ENCODE results near the gene ZNF668. TPM values are rescaled to one million over a fixed set of nuclear protein-coding genes. Genes with fewer than 3 reads are reported as not detected.
A peak's percentile ranks its signal among the peaks of the same experiment; 100 is the strongest.

Gene ZNF668
- total RNA-seq (2021; fragmentation: NEBNext Ultra II Directional; extraction: Animal tissue kit (Norgen Biotek cat#: 25700)) (13.6 and 14.0 TPM in 2 replicates), polyA plus RNA-seq (2011; rRNA removed) (14.3 and 18.8 TPM in 2 replicates), polyA minus RNA-seq (2011; rRNA and poly(A)+ RNA removed) (7.3 and 12.4 TPM in 2 replicates)
- 11.6 TPM for polyA plus RNA-seq (2011; cell fraction: cytosol; rRNA removed)
- polyA plus RNA-seq (2011; cell fraction: nucleus; rRNA removed) = 14.0 TPM
- 6.8 to 13.5 TPM (median 11.7 TPM) in 4 replicates for polyA plus RNA-seq (2012, experiment 1 of 2)
- polyA plus RNA-seq (2012, experiment 2 of 2) = 17.3 TPM
- 8.4 TPM for polyA plus RNA-seq (2013, experiment 1 of 2)
- 6.9 TPM for polyA plus RNA-seq (2013, experiment 2 of 2)
- polyA minus RNA-seq (2011; cell fraction: cytosol; rRNA and poly(A)+ RNA removed) = 14.5 TPM
- polyA minus RNA-seq (2011; cell fraction: nucleus; rRNA and poly(A)+ RNA removed) = 10.3 TPM
- long read RNA-seq, experiment 1, partial matches to known transcripts = 1 of 15 reads
- long read RNA-seq, experiment 1, other reads (novel, unspliced or antisense) = 13 of 15 reads
- long read RNA-seq, experiment 2, partial matches to known transcripts = 0 of 1 reads
- long read RNA-seq, experiment 2, other reads (novel, unspliced or antisense) = 1 of 1 reads

- Histone ChIP-seq H2BK15ac (ENCODE audit: low read length) (no peak within 1 kb of the TSS), H4K8ac (ENCODE audit: extremely low read depth, insufficient read depth, low read length) (peak within 1 kb of the TSS; percentile 99), H3K79me1 (ENCODE audit: low read depth, low read length) (peaks cover 4% of the 10 kb centered on the region; the same call in 1 of the 2 replicates), H2AK5ac (ENCODE audit: low read depth, low read length) (peak within 1 kb of the TSS; percentile 47), H2BK20ac (ENCODE audit: low read length) (no peak within 1 kb of the TSS), H4K91ac (replicated peaks; ENCODE audit: insufficient read length, low read length) (peak within 1 kb of the TSS; percentile 96), H3K4me1 (replicated peaks in 1 of 4; ENCODE audit: control insufficient read depth in 3 of 4, insufficient read depth in 4 of 4, low read length in 3 of 4) (peaks cover 0 to 1% (median 0%) of the 10 kb centered on the region in 4 experiments; a peak in 2 of 7 replicates), H3K23ac (ENCODE audit: insufficient read length) (no peak within 1 kb of the TSS), H3K4ac (replicated peaks; ENCODE audit: insufficient read length, low read depth, low read length) (peak within 1 kb of the TSS; percentile 97), H3K23me2 (ENCODE audit: low read depth, low read length) (peaks cover 7% of the 10 kb centered on the region; the same call in 1 of the 2 replicates), H3K79me2 (ENCODE audit: control insufficient read depth in 1 of 2, insufficient read depth in 2 of 2, low read length in 2 of 2) (peaks cover 13 to 61% of the 10 kb centered on the region in 2 experiments), H2BK12ac (ENCODE audit: low read depth, low read length) (no peak within 1 kb of the TSS), H2BK5ac (ENCODE audit: low read depth, low read length) (peak within 1 kb of the TSS; percentile 90), H3K18ac (ENCODE audit: extremely low read depth, low read length) (peak within 1 kb of the TSS; percentile 99), H3K9me3 (ENCODE audit: insufficient read depth in 2 of 2, low read depth in 1 of 2, low read length in 1 of 2) (no peaks in the 10 kb centered on the region), H4K20me1 (replicated peaks in 1 of 2; ENCODE audit: control insufficient read depth in 1 of 2, insufficient read depth in 2 of 2, low read length in 2 of 2) (peaks cover 2 to 24% of the 10 kb centered on the region in 2 experiments), H2AFZ (ENCODE audit: low read length) (peak within 1 kb of the TSS; percentile 72; the same call in 1 of the 2 replicates), H2BK120ac (replicated peaks; ENCODE audit: low read depth, low read length) (no peak within 1 kb of the TSS), H3K4me2 (ENCODE audit: insufficient read depth in 1 of 2, low read depth in 2 of 2, low read length in 2 of 2) (peak within 1 kb of the TSS; percentile 88 to 96), H3K56ac (replicated peaks; ENCODE audit: insufficient read length, low read depth, low read length) (peak within 1 kb of the TSS; percentile 91), H3K27ac (ENCODE audit: low read depth, low read length) (peak within 1 kb of the TSS; percentile 82), H4K5ac (ENCODE audit: insufficient read length, low read depth, low read length) (peak within 1 kb of the TSS; percentile 97), H3K9ac (replicated peaks in 1 of 4; ENCODE audit: extremely low read depth in 1 of 4, low read depth in 3 of 4, low read length in 3 of 4) (peak within 1 kb of the TSS; percentile 86 to 94 (median 90)), H3K14ac (ENCODE audit: insufficient read length) (peak within 1 kb of the TSS; percentile 63), H3K36me3 (ENCODE audit: control insufficient read depth in 2 of 4, insufficient read depth in 4 of 4, low read length in 3 of 4) (peaks cover 5 to 30% (median 23%) of the 10 kb centered on the region in 4 experiments; a peak in 7 of 8 replicates), H3K4me3 (ENCODE audit: extremely low read depth in 1 of 4, insufficient read depth in 2 of 4, low read depth in 3 of 4, low read length in 4 of 4) (peak within 1 kb of the TSS; percentile 89 to 98 (median 90)), H3K27me3 (replicated peaks in 1 of 4; ENCODE audit: control insufficient read depth in 3 of 4, extremely low read depth in 1 of 4, insufficient read depth in 3 of 4, low read length in 3 of 4) (no peaks in the 10 kb centered on the region)
- ChIA-PET POLR2A (ENCODE audit: partially characterized antibody) (interaction anchor here (0.6 to 4.9 kb wide), 34 partner anchors 10 to 639 kb away, joined by 3 to 34 read pairs (median 4); partner anchors contain the start of genes FUS, HSD3B7, KAT8 and PHKG2), CTCF (ENCODE audit: partially characterized antibody) (interaction anchor here (0.6 to 2.6 kb wide), 9 partner anchors 20 to 89 kb away, joined by 3 to 17 read pairs (median 5); partner anchors contain the start of genes HSD3B7, PRSS8 and VKORC1)
- DNase-seq (ENCODE audit: low read depth in 1 of 2, low spot score in 2 of 2) = peak; percentile 89 to 97
- FAIRE-seq = peak; percentile 70
- 1% methylated on average over 48 of the region's 48 CpGs; no CpG with 5 or more reads in 1 of the 2 experiments for WGBS, 2 experiments (ENCODE audit: extremely low coverage in 1 of 2, insufficient coverage in 1 of 2, insufficient read length in 1 of 2, insufficient replicate concordance in 2 of 2, low coverage in 1 of 2, low lambda C conversion rate in 2 of 2, missing lambda C conversion rate in 1 of 2)
- TF ChIP-seq GABPA (IDR thresholded peaks at IDR 0.05; ENCODE audit: borderline replicate concordance, insufficient read depth, low read length) (peak; percentile 100), CHD2 (IDR thresholded peaks at IDR 0.05; ENCODE audit: low read length) (no peak), TAF7 (optimal IDR thresholded peaks at IDR 0.05; ENCODE audit: borderline replicate concordance, low read depth, low read length) (peak; percentile 61), PHF8 (conservative IDR thresholded peaks at IDR 0.05; ENCODE audit: low read depth, low read length) (peak; percentile 96), CBX8 (IDR thresholded peaks at IDR 0.05; ENCODE audit: borderline replicate concordance, low read depth, low read length) (no peak), SP4 (IDR thresholded peaks at IDR 0.05; ENCODE audit: low read length) (no peak)
Measured at GRCh38 chr16:31073970-31074813, at the start of gene ZNF668, which contains the start of gene ZNF646. Gene ZNF668 (minus strand): TSS chr16:31074240. CDS start chr16:31064459, 9,781 bp downstream. Gene ZNF646 (plus strand): TSS chr16:31074422. CDS start chr16:31076325, 1,903 bp downstream.
